Fibroblast of lung (primary cell): ENCODE measurements around the gene ANKLE2.

ENCODE experiments used
- CTCF ChIP-seq, 2 donors: IDR thresholded peaks in 1 of 2; conservative IDR thresholded peaks in 1 of 2; 1 replicate in 1 of 2; 2 replicates in 1 of 2; pipeline ENCODE4 v1.5.1; 2011 to 2012; ENCODE audit warnings: low read length in 2 of 2, control low read depth in 1 of 2, inconsistent platforms in 1 of 2, low read depth in 1 of 2, mild to moderate bottlenecking in 1 of 2
- EZH2 ChIP-seq: IDR thresholded peaks from 2 replicates; pipeline ENCODE4 v1.5.1; 2012; ENCODE audit warnings: low read length, control low read depth, mild to moderate bottlenecking; ENCODE audit errors: missing control alignments

- TF ChIP-seq CTCF (conservative IDR thresholded peaks at IDR 0.05 in 1 of 2, IDR thresholded peaks at IDR 0.05 in 1 of 2; ENCODE audit: low read depth in 1 of 2, low read length in 2 of 2) (no peak), EZH2 (no peak)
Observed at GRCh38 chr12:132719141-132719953, 42.3 kb downstream of the ANKLE2 start.
